DMS79 treated with DMSO at 0.1 percent for 48 hours (cell line): ENCODE results near the gene MSX1.
A peak's percentile ranks its signal among the peaks of the same experiment; 100 is the strongest.
"Not testable (repeated sequence)": the region's sequence is repeated elsewhere in the genome, so short reads cannot be mapped to it uniquely, and the experiment has no call there.

Experiments
- DNase-seq: peaks from one replicate; lab custom pipeline; 2025; lab: John Stamatoyannopoulos, UW

Gene MSX1

GRCh38 chr4:4859325-4859798 is at the start of gene MSX1:
Gene MSX1 (plus strand): TSS chr4:4859665. CDS start chr4:4859900, 235 bp downstream.
- peak; percentile 15 for DNase-seq

- no peak for DNase-seq
Observed at GRCh38 chr4:4810092-4810774, 49.2 kb upstream of the MSX1 start.

GRCh38 chr4:4810778-4811177 is 48.7 kb upstream of the MSX1 start:
- no peak for DNase-seq

- no peak for DNase-seq
Observed at GRCh38 chr4:4812145-4812794, 47.2 kb upstream of the MSX1 start.

GRCh38 chr4:4818415-4819212 is 40.9 kb upstream of the MSX1 start:
- no peak for DNase-seq

- DNase-seq: no peak
Observed at GRCh38 chr4:4819213-4819606, 40.3 kb upstream of the MSX1 start.

- no peak for DNase-seq
Observed at GRCh38 chr4:4820261-4820660, 39.2 kb upstream of the MSX1 start.

- no peak for DNase-seq
Observed at GRCh38 chr4:4820739-4821138, 38.7 kb upstream of the MSX1 start.

- no peak for DNase-seq
Observed at GRCh38 chr4:4821577-4821976, 37.9 kb upstream of the MSX1 start.

- DNase-seq: not testable (repeated sequence)
Observed at GRCh38 chr4:4822286-4822685, 37.2 kb upstream of the MSX1 start.

- DNase-seq: no peak
Observed at GRCh38 chr4:4823621-4824162, 35.8 kb upstream of the MSX1 start.

GRCh38 chr4:4824232-4824631 is 35.2 kb upstream of the MSX1 start:
- DNase-seq: no peak

GRCh38 chr4:4825431-4825830 is 34.0 kb upstream of the MSX1 start:
- no peak for DNase-seq

GRCh38 chr4:4829837-4830236 is 29.6 kb upstream of the MSX1 start:
- no peak for DNase-seq

GRCh38 chr4:4831266-4831665 is 28.2 kb upstream of the MSX1 start:
- no peak for DNase-seq

GRCh38 chr4:4831825-4832224 is 27.6 kb upstream of the MSX1 start:
- DNase-seq: no peak

GRCh38 chr4:4836044-4836443 is 23.4 kb upstream of the MSX1 start:
- no peak for DNase-seq

GRCh38 chr4:4837316-4837715 is 22.1 kb upstream of the MSX1 start:
- DNase-seq: no peak

GRCh38 chr4:4838051-4838935 is 21.2 kb upstream of the MSX1 start:
- no peak for DNase-seq

GRCh38 chr4:4838936-4839810 is 20.3 kb upstream of the MSX1 start:
- DNase-seq: no peak

- DNase-seq: no peak
Observed at GRCh38 chr4:4840351-4840750, 19.1 kb upstream of the MSX1 start.
